Measurements from ENCODE around the gene TFEB.

Gene TFEB

DNA sequence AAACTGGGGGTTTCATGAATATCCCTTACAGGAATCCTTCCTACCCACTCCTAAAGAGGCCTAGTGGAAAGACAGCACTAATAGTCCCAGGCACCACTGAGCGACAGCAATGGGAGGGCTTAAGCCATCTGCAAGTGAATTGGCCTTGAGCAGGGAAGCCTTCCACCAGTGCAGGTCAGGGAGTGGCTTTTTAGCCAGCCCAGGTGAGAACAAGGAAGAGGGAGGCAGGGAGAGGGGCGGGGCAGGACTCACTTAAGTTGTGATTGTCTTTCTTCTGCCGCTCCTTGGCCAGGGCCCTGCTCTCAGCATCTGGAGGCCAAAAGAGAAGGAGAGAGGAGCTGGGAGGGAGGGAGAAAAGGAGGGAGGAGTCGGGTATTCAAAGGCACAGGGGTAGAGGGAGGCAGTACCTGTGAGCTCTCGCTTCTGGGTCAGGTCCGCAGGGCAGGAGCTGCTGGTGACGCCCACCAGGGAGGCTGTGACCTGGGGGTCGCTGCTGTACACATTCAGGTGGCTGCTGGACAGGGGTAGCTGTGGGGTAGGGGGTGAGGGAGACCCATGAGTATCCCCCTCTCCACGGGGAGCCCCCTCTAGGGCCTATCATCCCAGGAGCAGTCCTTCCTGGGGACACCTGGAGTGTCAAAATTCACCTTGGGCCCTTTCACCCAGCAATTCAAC lies 47.8 kb downstream of the TFEB start:
- no peak for DNase-seq

DNA sequence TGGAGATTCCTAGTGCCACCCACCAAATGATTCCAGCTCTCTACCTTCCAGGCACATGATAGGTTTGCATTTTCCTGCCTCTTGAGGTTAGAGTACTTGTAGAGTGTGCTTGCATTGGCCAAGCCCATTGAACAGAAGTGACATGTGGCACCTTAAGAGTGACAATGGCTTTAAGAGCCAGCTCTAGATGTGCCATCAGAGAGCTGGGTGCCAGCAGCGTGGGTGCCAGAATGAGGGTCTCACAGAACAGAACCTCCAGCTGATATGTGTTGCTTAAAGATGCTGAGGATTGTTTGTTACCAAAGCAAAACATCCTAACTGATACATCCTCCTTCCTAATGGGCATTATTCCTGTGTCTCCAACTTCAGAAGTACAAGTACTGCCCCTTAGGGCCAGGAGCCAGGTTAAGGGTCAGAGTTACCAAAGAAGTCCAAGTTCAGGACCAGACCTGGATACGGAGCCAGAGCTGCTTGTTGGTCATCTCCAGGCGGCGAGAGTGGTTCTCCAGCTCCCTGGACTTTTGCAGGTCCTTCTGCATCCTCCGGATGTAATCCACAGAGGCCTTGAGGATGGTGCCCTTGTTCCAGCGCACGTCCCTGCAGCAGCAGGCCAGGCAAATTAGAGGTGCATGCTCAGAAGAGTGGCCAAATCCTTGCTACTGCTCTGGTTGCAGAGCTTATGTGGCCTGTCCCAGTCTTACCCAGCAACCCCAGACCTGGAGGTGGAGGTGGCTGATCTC lies 49.6 kb downstream of the TFEB start:
- DNase-seq: no peak

DNA sequence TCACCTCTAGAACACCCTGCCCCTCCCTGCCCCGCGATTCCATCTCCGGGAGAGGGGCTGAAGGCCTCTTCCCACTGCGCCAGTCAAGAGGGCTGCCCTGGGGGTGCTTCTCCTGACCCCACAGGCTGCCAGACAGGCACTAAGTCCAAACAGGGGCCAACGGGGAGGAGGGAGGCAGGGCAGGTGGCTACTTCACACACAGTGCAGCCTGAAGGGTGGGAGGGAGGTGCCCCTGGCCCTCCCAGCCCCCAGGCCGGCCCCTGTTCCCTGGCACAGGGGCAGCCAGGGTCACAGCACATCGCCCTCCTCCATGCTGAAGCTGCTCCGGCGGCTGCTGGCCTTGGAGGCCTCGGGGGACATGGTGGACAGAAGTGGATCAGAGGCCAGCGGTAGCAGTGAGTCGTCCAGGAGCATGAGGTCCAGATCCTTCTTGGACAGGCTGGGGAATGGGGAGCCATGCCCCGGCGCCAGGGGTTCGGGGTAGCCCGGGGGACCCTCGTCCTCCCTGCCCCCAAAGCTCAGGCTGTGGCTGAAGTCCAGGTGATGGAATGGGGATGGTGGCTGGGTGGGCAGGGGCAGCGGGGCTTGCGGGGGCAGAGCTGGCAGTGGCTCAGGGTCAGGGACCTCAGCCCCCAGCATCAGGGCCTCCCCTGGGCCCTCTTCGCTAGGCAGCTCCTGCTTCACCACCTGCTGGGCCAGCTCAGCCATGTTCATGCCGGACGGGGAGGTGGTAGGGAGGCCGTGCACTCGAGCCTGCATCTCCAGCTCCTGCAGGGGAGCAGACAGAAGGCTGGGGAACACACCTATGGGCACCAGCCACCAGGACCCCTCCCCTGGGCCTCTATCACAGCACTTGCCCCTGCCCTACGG lies 50.9 kb downstream of the TFEB start:
- no peak for DNase-seq

DNA sequence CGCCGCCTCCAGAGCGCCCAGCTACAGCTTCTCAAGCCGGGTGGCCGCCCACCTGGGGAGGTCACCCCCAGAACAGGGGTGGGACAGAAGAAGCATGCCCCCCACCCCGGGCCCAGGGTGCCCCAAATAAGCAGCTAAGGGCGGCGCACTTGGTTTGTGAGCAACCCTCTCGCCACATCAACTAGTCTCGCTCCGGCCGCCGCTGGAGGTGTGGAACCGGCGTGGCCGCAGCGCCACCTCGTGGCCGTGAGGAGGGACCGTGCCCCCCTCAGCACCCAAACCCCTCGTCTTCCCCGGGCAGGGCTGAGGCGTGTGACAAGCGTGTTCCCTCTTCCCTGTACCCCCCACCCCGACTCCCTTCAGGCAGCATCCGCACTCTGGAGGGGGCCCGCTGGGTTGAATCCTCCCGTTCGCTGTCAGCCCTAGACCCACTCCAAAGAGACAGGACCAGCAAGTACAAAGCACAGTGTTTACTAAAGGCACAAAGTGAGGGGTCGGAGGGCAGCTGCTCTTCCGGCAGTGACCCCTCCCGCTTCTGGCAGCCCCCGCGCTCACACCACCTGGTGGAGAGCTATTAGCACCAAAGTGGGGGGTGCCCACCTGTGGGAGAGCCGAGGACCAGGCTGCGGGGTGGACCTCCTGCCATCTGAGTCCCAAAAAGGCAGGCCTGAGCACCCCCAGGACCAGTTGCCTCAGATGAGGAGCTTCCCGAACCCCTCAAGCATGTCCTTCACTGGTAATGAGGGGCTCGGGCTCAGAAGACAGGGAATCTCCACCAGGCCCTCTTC lies 51.7 kb downstream of the TFEB start:
- DNase-seq: peak; percentile 73 to 79

DNA sequence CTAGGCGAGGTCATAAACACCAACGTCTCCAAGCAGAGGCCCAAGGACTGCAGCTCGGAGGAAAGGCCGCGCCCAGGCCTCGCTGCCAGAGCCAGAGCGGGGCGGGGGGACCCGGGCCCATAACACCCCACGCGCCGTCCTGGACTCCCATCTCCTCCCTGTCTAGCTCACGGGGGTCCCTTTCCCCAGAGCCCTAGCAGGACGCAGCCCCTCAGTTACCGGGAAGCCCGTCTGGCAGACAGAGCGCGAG lies 52.2 kb downstream of the TFEB start:
- no peak for DNase-seq

DNA sequence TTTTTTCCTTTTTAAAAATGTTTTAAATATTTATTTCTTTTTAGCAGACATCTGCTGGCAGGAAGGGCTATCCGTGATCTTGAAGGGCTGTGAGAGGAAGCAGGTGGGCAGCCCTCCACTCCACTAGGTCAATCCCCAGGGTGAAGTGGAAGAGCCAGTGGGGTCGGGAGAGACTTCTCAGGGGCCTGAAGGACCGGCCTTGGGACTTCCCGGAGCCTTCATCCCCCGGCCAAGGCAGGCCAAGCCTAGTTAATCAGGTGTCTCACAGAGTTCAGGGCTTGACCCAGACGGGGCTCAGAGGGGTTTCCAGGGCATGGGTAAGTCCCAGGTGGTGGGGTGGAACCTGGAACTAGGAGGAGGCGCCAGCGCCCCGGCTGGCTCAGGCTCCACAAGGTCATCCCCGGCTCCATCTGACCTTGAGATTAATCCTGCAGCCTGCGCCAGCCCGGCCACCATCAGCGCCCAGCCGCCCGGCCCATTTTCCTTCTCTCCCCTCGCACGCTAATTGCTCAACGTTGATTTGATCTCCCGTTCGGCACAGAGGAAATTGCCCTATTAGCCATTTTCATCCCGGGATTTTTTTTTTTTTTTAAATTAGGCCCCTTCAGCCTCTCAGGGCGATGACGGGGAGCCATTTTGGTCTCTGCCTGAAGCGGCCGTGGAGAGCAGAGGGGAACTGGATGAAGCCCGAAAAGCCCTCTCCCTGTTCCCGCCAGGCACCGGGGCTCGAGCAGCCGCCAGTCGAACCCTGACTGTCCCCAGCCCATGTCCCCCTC lies 52.7 kb downstream of the TFEB start:
- DNase-seq: no peak

DNA sequence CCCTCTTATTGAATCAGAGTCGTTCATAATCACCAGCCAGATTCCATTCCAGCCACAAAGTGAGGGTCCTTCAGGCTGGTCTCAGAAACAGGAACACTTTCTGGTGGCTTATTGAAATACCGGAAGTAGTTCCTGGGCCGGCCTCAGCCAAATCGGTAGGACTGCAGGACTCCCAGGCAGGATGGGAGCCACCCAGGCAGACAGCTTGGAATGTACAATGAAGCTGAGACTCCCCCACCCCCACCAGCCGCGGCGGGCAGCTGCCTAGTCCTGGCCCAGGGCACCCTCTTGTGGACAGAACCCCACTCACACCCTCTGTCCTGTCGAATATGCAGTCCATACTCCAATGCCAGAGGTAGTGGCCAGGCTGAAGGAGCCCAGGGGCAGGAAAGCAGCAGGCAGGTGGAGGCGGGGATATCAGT lies 53.3 kb downstream of the TFEB start:
- peak; percentile 64 to 68 for DNase-seq

DNA sequence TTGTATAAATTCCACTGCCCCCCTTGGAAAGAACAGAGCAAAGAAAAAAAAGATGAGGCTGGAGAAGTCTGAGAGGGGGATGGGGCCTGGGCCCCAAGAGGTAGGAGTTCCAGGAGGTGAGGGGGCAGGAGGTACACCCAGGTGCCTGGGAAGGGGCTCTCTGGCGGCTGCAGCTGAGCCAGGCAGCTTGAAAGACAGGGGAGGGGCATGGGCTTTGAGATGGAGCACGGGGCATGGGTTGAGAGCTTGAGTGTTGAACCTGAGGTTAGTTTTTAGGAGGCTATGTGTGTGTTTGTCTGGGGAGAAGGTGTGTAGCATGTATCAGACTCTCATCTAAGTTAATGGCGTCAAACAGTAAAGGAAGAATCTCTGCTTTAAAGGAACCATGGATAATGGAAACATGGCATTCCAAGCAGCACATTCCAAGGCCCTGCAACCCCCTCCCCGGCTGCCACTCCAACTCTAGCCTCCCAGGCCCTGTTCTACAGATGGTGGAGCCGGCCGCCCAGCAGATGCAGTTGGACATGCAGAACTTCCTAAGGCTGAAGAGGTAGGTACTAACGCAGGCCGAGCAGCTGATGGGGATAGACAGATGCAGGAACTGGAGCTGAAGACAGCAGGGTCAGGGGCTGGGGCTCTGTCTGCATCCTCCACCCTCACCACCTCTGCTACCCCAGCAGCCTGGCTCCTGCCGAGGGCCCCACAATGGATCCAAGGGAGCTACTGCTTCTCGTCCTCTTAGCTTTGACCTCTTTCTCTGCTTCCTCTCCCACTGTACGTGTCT lies 55.0 kb downstream of the TFEB start:
- DNase-seq: no peak

DNA sequence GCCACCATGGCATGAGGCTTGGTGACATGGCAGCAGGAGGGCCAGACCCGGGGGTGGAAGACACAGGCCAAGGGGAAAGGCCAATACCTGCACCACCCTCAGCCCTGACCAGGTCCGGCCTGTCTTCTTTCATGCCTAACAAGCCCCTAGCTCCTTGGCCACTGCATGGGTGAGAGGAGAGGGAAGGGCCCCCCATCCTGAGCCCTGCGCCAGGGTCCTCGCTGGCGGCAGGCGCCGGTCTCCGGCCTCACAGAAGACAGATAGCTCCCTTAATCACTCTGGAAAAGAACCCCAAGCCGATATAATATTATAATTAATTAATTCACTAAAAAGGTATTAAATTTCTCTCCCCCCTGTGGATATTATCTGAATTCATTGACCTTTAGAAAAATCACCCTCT lies 55.7 kb downstream of the TFEB start:
- DNase-seq: no peak

DNA sequence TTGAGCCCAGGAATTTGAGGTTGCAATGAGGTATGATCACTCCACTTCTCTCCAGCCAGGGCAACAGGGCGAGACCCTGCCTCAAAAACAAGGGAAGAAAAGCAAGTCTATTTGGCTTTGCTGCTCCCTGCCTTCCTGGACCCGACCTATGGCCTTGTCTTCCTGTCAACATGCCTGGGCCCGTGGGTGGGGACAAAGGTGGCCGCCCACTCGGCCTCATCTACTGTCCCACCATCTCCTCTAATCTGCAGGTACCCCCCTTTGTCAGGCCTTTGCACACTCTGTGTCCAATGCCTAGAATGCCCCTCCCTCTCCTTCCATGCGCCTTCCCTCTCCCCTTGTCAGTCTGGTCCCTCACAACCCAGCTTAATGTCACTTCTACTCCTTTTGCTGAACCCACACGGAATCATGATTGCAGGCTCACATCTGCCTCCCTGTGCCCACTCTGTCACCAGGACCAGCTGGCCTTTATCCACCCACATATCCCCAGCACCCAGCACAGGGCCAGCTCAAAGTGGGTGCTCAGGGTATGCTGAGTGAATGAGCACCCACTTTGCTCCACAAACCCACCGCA lies 56.8 kb downstream of the TFEB start:
- no peak for DNase-seq

DNA sequence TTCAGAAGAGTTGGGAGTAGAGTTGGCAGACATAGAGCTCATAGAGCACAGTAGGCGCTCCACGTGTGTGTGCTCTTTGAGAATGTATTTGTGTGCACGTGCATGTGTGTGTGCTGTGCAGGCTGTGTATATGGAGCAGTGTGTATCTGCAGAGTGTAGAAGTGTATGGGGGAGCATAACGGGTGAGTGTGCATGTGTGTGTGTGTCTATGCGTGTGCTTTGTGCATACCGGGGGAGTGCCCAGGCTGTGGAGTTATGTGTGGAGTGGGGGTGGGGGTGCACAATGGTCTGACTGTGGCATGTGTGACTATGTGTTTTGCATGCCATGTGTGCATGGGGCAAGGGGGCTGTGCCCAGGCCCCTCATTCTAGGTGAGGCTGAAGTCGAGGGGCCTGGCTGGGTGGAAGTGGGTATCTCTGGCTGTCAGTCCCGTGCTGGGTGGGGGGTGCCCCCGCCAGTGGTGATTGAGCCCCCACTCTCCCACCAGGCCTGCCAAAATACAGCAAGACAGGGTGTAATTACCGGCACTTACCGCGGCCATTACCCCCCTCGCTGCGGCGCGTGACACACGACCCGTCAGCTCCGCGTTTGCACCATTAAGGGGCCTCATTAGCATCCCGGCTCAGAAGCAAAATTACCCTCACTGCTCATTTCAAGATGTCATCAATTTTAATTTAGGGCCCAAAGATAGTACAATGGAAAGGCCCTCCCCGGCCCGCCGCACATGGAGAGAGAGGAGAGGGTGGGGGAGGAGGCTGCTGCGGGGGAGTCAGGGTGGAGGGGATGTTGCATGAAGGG lies 58.1 kb downstream of the TFEB start:
- no peak for DNase-seq

DNA sequence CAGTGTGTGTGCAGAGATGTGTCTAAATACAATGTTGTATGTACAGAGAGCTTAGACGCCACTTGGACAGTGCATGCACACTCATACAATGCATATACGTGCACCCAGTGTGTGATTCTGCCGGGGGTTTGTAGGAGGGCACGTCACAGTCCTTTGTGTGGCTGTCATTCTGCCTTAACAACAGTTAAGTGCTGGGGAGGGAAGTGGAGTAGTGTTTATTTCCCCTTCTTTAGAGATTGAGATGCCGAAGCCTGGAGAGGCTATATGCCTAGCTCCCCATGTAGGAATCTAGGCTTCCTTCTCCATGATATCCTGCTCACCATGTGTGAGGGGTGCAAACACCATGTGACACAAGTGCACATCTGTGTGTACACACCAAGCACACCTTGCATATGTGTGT lies 59.0 kb downstream of the TFEB start:
- no peak for DNase-seq

DNA sequence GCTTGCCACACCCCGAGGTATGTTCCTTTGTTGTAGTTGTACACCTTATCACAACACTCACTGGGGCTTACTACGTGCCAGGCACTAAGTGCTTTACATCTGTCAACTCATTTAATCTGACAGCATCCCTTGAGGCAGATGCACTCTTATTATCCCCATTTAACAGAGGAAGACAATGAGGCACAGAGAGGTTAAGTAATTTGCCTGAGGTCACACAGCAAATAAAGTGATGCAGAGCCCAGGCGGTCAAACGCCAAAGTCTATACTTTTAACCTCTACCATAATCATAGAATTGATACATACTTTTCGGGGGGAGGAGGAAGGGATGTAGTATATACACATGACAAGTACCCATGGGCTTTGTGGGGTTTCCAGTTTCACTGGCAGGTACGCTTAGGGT lies 59.4 kb downstream of the TFEB start:
- no peak for DNase-seq

DNA sequence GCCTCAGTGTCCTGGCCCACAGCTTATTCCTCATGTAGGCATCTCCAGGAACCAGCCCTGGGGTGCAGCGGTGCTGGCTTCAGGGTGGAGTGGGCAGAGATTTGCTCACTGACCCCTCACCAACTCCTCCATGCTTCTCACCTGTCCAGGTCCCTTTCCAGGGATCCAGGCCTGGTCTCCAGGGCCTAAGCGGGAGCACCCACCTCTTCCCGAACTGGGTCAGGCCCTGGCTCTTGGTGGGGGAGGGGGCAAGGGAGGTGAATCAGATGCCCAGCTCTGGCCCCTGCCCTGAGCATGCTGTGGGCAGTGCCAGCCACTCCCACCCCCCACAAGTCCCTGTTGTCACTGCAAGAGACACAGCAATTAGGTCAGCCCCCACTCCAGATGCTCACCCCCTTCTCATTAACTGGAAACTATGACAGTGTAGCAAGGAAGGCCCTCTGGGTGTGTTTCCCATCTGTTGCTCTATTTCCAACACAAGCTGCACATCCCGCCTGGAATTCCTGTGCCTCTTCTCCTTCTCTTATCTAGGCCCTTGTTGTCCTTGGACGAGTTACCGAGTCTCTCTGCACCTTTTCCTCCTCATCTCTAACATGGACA lies 60.1 kb downstream of the TFEB start:
- no peak for DNase-seq

DNA sequence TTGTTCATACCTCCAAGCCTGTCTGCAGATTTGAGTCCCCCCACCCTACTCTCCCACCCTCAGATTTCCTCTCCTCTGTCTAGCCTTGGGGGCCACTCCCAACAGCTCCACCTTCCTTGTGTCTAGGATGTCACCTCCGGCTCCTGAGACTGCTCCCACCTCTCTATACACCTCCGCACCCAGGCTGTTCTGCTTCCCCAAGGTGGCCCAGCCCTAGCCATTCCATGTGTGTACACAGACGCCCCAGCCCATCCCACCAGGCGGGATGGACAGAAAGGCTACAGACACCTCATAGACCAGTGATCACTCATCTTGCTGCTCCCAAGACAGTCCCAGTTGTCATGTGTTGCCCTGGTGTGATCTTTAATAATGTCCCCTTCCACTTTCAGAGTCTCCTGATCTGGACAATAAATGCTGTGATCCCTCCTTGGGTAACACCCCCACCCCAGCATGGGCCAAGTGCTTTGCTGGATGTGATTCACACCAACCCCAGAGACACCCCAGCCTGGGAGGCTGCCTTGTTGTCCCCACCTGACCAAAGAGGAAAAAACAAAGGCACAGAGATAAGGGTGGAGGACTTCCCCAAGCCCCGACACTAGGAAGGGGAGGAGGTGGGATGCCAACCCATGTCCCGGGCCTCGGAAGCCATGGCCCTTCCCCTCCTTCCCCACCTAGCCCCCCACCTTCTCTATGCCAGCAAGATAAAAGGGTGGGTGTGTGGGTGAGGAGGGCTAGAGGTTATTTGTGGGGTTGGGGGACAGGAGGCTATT lies 61.0 kb downstream of the TFEB start:
- no peak for DNase-seq

DNA sequence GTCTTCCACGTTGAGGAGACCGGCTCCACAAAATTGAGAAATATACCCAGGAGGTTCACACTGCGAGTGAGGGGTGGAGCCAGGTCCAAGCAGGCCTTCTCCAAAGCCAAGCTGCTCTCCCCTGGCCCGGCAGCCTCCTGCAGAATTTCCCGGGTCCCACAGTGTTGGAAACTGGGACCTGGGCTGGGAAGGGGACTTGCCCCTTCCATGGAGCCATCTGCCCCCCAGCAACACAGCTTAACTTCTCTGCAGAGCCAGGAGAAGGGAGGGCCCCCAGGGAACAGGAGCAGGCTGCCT lies 61.8 kb downstream of the TFEB start:
- no peak for DNase-seq

DNA sequence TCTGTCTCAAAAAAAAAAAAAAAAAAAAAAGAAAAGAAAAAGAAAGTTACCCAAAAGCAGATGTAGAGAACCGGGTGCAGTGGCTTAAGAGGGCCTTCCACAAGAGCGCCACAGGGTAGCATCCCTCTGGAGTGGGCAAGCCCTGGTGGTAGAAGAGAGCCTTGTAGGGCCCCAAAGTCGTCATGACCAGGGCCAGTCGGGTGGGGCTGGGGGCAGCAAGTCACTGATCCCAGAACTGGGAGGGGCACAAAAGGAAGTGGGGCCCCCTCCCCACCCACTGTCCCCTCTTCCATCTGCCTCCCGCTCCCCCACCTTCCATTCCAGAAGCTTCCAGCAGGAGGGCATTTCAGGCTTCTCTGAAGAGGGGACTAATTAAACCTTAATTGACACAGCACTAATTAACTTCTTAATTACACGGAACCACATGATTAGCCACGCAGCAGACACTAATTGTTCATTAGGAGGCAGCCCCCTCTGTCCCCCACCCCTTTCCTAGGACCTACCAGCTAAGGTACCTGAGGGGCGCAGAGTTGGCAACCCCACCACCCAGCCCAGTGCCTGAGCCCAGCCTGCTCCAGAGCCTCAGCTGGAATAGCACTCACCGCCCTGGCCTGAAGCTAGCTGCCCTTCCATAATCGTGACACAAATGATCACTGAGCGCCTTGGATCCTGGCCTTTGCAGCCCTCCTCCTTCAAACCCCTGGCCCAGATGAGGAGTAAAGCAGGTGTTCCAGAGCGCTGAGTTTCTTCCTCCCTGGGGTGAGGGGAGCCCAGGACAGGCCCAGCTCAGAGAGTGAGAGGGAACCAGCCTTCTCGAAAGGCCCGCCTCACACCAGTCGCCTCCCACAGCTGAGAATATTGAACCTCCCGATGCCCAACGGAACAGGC lies 62.3 kb downstream of the TFEB start:
- no peak for DNase-seq

DNA sequence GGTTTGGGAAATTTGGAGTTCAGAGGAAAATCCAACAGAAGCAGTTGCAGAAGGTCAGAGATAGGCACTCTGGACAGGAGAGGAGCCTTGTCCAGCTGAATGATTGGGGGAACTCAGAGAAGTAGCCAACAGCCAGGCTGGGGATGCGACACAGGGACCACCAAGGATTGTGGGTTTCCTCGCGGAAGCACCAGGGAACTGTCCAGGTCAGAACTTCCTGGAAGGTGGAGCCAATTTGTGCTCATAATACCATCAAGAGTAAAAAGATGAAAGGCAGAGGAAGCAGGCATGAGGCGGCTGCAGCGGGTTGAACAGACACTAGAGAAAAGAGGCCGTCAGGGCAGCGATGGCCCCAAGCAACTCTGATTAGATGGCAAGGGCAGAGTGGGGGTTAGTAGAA lies 63.4 kb downstream of the TFEB start:
- no peak for DNase-seq
